ENCODE measurements around the gene PTP4A2. TPM values are rescaled to one million over a fixed set of nuclear protein-coding genes. Genes with fewer than 3 reads are reported as not detected.

Gene PTP4A2
- total and polyA plus RNA-seq, 2 of the 13 experiments (the other 11 are each of a cell fraction or from before 2014, with no cell fraction given) = 173 to 225 TPM

- TF ChIP-seq, protein P1, sequence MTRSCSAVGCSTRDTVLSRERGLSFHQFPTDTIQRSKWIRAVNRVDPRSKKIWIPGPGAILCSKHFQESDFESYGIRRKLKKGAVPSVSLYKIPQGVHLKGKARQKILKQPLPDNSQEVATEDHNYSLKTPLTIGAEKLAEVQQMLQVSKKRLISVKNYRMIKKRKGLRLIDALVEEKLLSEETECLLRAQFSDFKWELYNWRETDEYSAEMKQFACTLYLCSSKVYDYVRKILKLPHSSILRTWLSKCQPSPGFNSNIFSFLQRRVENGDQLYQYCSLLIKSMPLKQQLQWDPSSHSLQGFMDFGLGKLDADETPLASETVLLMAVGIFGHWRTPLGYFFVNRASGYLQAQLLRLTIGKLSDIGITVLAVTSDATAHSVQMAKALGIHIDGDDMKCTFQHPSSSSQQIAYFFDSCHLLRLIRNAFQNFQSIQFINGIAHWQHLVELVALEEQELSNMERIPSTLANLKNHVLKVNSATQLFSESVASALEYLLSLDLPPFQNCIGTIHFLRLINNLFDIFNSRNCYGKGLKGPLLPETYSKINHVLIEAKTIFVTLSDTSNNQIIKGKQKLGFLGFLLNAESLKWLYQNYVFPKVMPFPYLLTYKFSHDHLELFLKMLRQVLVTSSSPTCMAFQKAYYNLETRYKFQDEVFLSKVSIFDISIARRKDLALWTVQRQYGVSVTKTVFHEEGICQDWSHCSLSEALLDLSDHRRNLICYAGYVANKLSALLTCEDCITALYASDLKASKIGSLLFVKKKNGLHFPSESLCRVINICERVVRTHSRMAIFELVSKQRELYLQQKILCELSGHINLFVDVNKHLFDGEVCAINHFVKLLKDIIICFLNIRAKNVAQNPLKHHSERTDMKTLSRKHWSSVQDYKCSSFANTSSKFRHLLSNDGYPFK (CRISPR knock-in tag; IDR thresholded peaks at IDR 0.05; ENCODE audit: borderline replicate concordance) = no peak
- TF ChIP-seq HBP1 (CRISPR knock-in tag; IDR thresholded peaks at IDR 0.05; ENCODE audit: low read depth) (peak; percentile 18; the same call in 1 of the 2 replicates), TGIF2 (CRISPR knock-in tag; IDR thresholded peaks at IDR 0.05) (0 out of 2 replicates have a peak, but pooled peaks have one; percentile 17), ZNF281 (CRISPR knock-in tag; IDR thresholded peaks at IDR 0.05; ENCODE audit: borderline replicate concordance) (no peak), ZNF598 (CRISPR knock-in tag; IDR thresholded peaks at IDR 0.05; ENCODE audit: borderline replicate concordance) (no peak), SRSF1 (optimal IDR thresholded peaks at IDR 0.05; ENCODE audit: low read depth, low read length) (no peak), TBX3 (IDR thresholded peaks at IDR 0.05; ENCODE audit: borderline replicate concordance) (no peak), ZBTB46 (CRISPR knock-in tag; IDR thresholded peaks at IDR 0.05; ENCODE audit: borderline replicate concordance) (no peak), ZFYVE20 (CRISPR knock-in tag; IDR thresholded peaks at IDR 0.05; ENCODE audit: borderline replicate concordance, low read depth) (no peak), CENPT (CRISPR knock-in tag; IDR thresholded peaks at IDR 0.05; ENCODE audit: low read depth) (no peak), ZNF761 (CRISPR knock-in tag; conservative IDR thresholded peaks at IDR 0.05) (no peak), CEBPG (CRISPR knock-in tag; IDR thresholded peaks at IDR 0.05) (peak; percentile 94), ZNF343 (CRISPR knock-in tag; IDR thresholded peaks at IDR 0.05) (no peak)
- TF ChIP-seq, protein P2, sequence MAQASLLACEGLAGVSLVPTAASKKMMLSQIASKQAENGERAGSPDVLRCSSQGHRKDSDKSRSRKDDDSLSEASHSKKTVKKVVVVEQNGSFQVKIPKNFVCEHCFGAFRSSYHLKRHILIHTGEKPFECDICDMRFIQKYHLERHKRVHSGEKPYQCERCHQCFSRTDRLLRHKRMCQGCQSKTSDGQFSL (CRISPR knock-in tag; IDR thresholded peaks at IDR 0.05) = no peak
- TF ChIP-seq, protein P3, sequence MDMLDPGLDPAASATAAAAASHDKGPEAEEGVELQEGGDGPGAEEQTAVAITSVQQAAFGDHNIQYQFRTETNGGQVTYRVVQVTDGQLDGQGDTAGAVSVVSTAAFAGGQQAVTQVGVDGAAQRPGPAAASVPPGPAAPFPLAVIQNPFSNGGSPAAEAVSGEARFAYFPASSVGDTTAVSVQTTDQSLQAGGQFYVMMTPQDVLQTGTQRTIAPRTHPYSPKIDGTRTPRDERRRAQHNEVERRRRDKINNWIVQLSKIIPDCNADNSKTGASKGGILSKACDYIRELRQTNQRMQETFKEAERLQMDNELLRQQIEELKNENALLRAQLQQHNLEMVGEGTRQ (IDR thresholded peaks at IDR 0.05; ENCODE audit: low read depth, low read length) = peak; percentile 35; the same call in 1 of the 2 replicates
- TF ChIP-seq, protein P3 (CRISPR knock-in tag; IDR thresholded peaks at IDR 0.05; ENCODE audit: borderline replicate concordance) = peak; percentile 48; the same call in 1 of the 2 replicates
Observed at GRCh38 chr1:31954607-31955283, 16.6 kb upstream of the PTP4A2 start (continued).

All from HepG2 (cell line).